IMR-90 (cell line): ENCODE measurements around the gene INAFM1. TPM values are rescaled to one million over a fixed set of nuclear protein-coding genes. Genes with fewer than 3 reads are reported as not detected.

Source experiments
- ATAC-seq: fragments of 200-7000 bp; cut with Tn5 transposase; 2 replicates; pipeline ENCODE4 v1.9.1; 2020; ENCODE audit warnings: low read depth, mild to moderate bottlenecking, moderate library complexity
- BruUV-seq: library from RNA; stranded (reverse); fragments of 400-500 nt; replicated peaks from 2 replicates; lab custom pipeline; 2021; lab: Mats Ljungman, UMichigan
- CTCF ChIA-PET: fragments of 300-600 bp; formaldehyde crosslinking; extraction: SDS; loops from one replicate; lab custom pipeline; 2021; ENCODE audit warnings: antibody characterized with exemption; lab: Yijun Ruan, JAX
- POLR2A ChIA-PET: fragments of 300-600 bp; sonication (Branson Sonifier 250); formaldehyde crosslinking; loops from one replicate; lab custom pipeline; 2022; ENCODE audit warnings: antibody characterized with exemption; ENCODE audit not compliant: unreplicated experiment; lab: Charles Lee
- DNase-seq: peaks from one replicate; pipeline ENCODE4 v3.0.0; 2013
- H2AFZ ChIP-seq: replicated peaks from 2 replicates; pipeline ENCODE3; 2013; ENCODE audit warnings: low read length, mild to moderate bottlenecking; ENCODE audit not compliant: poor library complexity
- H2AK5ac ChIP-seq: 2 replicates; pipeline ENCODE4 v1.6.1; 2013; ENCODE audit warnings: low read depth, low read length, inconsistent platforms
- H2AK9ac ChIP-seq: replicated peaks from 2 replicates; pipeline ENCODE3; 2013; ENCODE audit warnings: mild to moderate bottlenecking, low read depth, low read length, moderate library complexity; ENCODE audit not compliant: poor library complexity
- H2BK120ac ChIP-seq: 2 replicates; pipeline ENCODE4 v1.6.1; 2013; ENCODE audit warnings: low read depth, low read length, inconsistent platforms
- H2BK15ac ChIP-seq: 3 replicates; pipeline ENCODE4 v1.6.1; 2013; ENCODE audit warnings: low read depth, low read length, inconsistent platforms
- H2BK20ac ChIP-seq: 2 replicates; pipeline ENCODE4 v1.6.1; 2013; ENCODE audit warnings: low read depth, mild to moderate bottlenecking, inconsistent platforms, low read length, moderate library complexity
- H2BK5ac ChIP-seq: 2 replicates; pipeline ENCODE4 v1.6.1; 2013; ENCODE audit warnings: mild to moderate bottlenecking, low read depth, low read length, inconsistent platforms; ENCODE audit not compliant: poor library complexity, severe bottlenecking
- H3K14ac ChIP-seq: replicated peaks from 2 replicates; pipeline ENCODE4 v1.6.1; 2013; ENCODE audit warnings: low read depth, low read length, inconsistent platforms
- H3K18ac ChIP-seq: 2 replicates; pipeline ENCODE4 v1.6.1; 2013; ENCODE audit warnings: low read depth, low read length, control low read depth
- H3K23ac ChIP-seq: 2 replicates; pipeline ENCODE4 v1.6.1; 2013; ENCODE audit warnings: low read depth, low read length, inconsistent platforms
- H3K27ac ChIP-seq: 2 replicates; pipeline ENCODE4 v1.5.1; 2013; ENCODE audit warnings: mild to moderate bottlenecking, control low read depth, low read length; ENCODE audit not compliant: insufficient read depth
- H3K27me3 ChIP-seq: 2 replicates; pipeline ENCODE4 v1.6.1; 2013; ENCODE audit warnings: low read length; ENCODE audit not compliant: control insufficient read depth, insufficient read depth
- H3K36me3 ChIP-seq: 2 replicates; pipeline ENCODE4 v1.6.1; 2013; ENCODE audit warnings: low read length, mixed read lengths; ENCODE audit not compliant: control insufficient read depth, insufficient read depth
- H3K4ac ChIP-seq: 2 replicates; pipeline ENCODE4 v1.6.1; 2013; ENCODE audit warnings: low read depth, low read length, inconsistent platforms
- H3K4me1 ChIP-seq: 2 replicates; pipeline ENCODE4 v1.6.1; 2013; ENCODE audit warnings: low read length, mixed read lengths; ENCODE audit not compliant: control insufficient read depth, insufficient read depth
- H3K4me2 ChIP-seq: 2 replicates; pipeline ENCODE4 v1.6.1; 2013; ENCODE audit warnings: low read depth, mild to moderate bottlenecking, control low read depth, low read length, moderate library complexity
- H3K4me3 ChIP-seq: 2 replicates; pipeline ENCODE4 v1.5.1; 2013; ENCODE audit warnings: low read depth, mild to moderate bottlenecking, control low read depth, low read length, moderate library complexity; ENCODE audit not compliant: insufficient read depth
- H3K56ac ChIP-seq: 2 replicates; pipeline ENCODE4 v1.6.1; 2013; ENCODE audit warnings: low read length, inconsistent platforms; ENCODE audit not compliant: insufficient read depth; ENCODE audit errors: extremely low read depth
- H3K79me1 ChIP-seq, 2 experiments: 2 replicates each; pipeline ENCODE4 v1.6.1; 2013; ENCODE audit warnings: low read length in 2 of 2, inconsistent platforms in 1 of 2, low read depth in 1 of 2
- H3K9ac ChIP-seq: 2 replicates; pipeline ENCODE4 v1.6.1; 2013; ENCODE audit warnings: low read depth, low read length, control low read depth
- H3K9me1 ChIP-seq: 2 replicates; pipeline ENCODE4 v1.6.1; 2013; ENCODE audit warnings: low read length, inconsistent platforms; ENCODE audit not compliant: insufficient read depth
- H3K9me3 ChIP-seq: 2 replicates; pipeline ENCODE4 v1.6.1; 2013; ENCODE audit warnings: low read length; ENCODE audit not compliant: control insufficient read depth, insufficient read depth
- H4K20me1 ChIP-seq: 2 replicates; pipeline ENCODE4 v1.6.1; 2013; ENCODE audit warnings: low read length, inconsistent platforms; ENCODE audit not compliant: insufficient read depth
- H4K5ac ChIP-seq: 2 replicates; pipeline ENCODE4 v1.6.1; 2013; ENCODE audit warnings: mild to moderate bottlenecking, low read depth, low read length, control low read depth
- H4K8ac ChIP-seq, 2 experiments: 2 replicates each; pipeline ENCODE4 v1.6.1; 2013; ENCODE audit warnings: low read depth in 2 of 2, low read length in 2 of 2, control low read depth in 1 of 2, inconsistent platforms in 1 of 2
- H4K91ac ChIP-seq: 2 replicates; pipeline ENCODE4 v1.6.1; 2013; ENCODE audit warnings: low read depth, low read length, inconsistent platforms; ENCODE audit not compliant: insufficient read depth
- CHD1 ChIP-seq: IDR thresholded peaks from 2 replicates; pipeline ENCODE4 v1.6.1; 2012; ENCODE audit warnings: low read depth, low read length, improper control_type of control experiment
- CTCF ChIP-seq: conservative IDR thresholded peaks from 2 replicates; pipeline ENCODE4 v1.5.1; 2012; ENCODE audit warnings: mild to moderate bottlenecking, low read depth, low read length, improper control_type of control experiment
- ELK1 ChIP-seq: fragments of 150-350 bp; IDR thresholded peaks from 2 replicates; pipeline ENCODE4 v1.6.1; 2016; ENCODE audit warnings: low read depth, mild to moderate bottlenecking, low read length, moderate library complexity, borderline replicate concordance
- FOS ChIP-seq: fragments of 150-350 bp; IDR thresholded peaks from 2 replicates; pipeline ENCODE4 v1.6.1; 2016; ENCODE audit warnings: low read depth, low read length
- MAFK ChIP-seq: IDR thresholded peaks from 2 replicates; pipeline ENCODE4 v1.6.1; 2012; ENCODE audit warnings: low read depth, low read length, improper control_type of control experiment
- MAZ ChIP-seq: IDR thresholded peaks from 2 replicates; pipeline ENCODE4 v1.6.1; 2012; ENCODE audit warnings: low read depth, mild to moderate bottlenecking, low read length, improper control_type of control experiment, moderate library complexity, borderline replicate concordance
- NFE2L2 ChIP-seq: fragments of 150-350 bp; IDR thresholded peaks from 2 replicates; pipeline ENCODE4 v1.6.1; 2016; ENCODE audit warnings: low read depth, mild to moderate bottlenecking, low read length
- RAD21 ChIP-seq: IDR thresholded peaks from 2 replicates; pipeline ENCODE4 v1.6.1; 2012; ENCODE audit warnings: low read length, improper control_type of control experiment
- RCOR1 ChIP-seq: IDR thresholded peaks from 2 replicates; pipeline ENCODE4 v1.6.1; 2012; ENCODE audit warnings: mild to moderate bottlenecking, low read length, improper control_type of control experiment; ENCODE audit not compliant: insufficient replicate concordance
- RFX5 ChIP-seq: IDR thresholded peaks from 2 replicates; pipeline ENCODE4 v1.8.0; 2012; ENCODE audit warnings: low read depth, mild to moderate bottlenecking, low read length, moderate library complexity
- USF2 ChIP-seq: fragments of 150-350 bp; IDR thresholded peaks from 2 replicates; pipeline ENCODE4 v1.6.1; 2017; ENCODE audit warnings: mild to moderate bottlenecking, antibody characterized with exemption, low read length, low read depth
- WGBS, 2 experiments: methylation state at CpG; one replicate each; pipeline versions ENCODE4 v1.1.5 to v1.1.7; 2013; ENCODE audit warnings: missing lambda C conversion rate in 2 of 2; ENCODE audit not compliant: insufficient read length in 1 of 2; ENCODE audit errors: extremely low coverage in 2 of 2; 5-methylcytosine and 5-hydroxymethylcytosine counted together
- dilution Hi-C: fragments of 300-500 bp; cut with HindIII; formaldehyde crosslinking; loops from one replicate; pipeline ENCODE4 v1.14.3; 2018; ENCODE audit warnings: low sequenced_read_pairs; ENCODE audit not compliant: unreplicated experiment
- in situ Hi-C: fragments of 300-500 bp; cut with MboI; formaldehyde crosslinking; loops from 3 replicates; pipeline ENCODE4 v1.14.3; 2019; ENCODE audit warnings: low sequenced_read_pairs, inconsistent platforms, mixed read lengths
- intact Hi-C: fragments of 100-400 bp; cut with micrococcal nuclease; formaldehyde crosslinking; loops from 2 replicates; pipeline ENCODE4 v1.10.0; 2022
- polyA plus RNA-seq, 3 experiments: library from polyadenylated mRNA; depleted of rRNA; stranded (reverse); fragments of >200 nt; gene quantifications; 2 replicates each; pipeline ENCODE4 v1.2.3, GENCODE V29; 2012; ENCODE audit warnings: low replicate concordance in 1 of 3
- total RNA-seq: library from RNA; depleted of rRNA; stranded (reverse); fragments of >200 nt; gene quantifications from 2 replicates; pipeline ENCODE4 v1.2.3, GENCODE V29; 2012

INAFM1 gene
- total and polyA plus RNA-seq, 2 of the 4 experiments (the other 2 are of a cell fraction) = 0.36 to 7.8 TPM

- no peak for TF ChIP-seq RAD21
These were observed 8.8 kb downstream of the INAFM1 start (continued) for GRCh38 chr19:47283405-47284059.

GRCh38 chr19:47284324-47284899 is 9.7 kb downstream of the INAFM1 start:
- Histone ChIP-seq H3K4me3 (no peak overlapping the region), H3K4me2 (no peak overlapping the region), H3K56ac (no peak overlapping the region), H2BK5ac (no peak overlapping the region), H3K27me3 (no peaks in the 10 kb centered on the region), H3K9me1 (peaks cover 3% of the 10 kb centered on the region; the same call in 1 of the 2 replicates), H2BK20ac (no peak overlapping the region), H3K14ac (no peak overlapping the region), H2BK120ac (no peak overlapping the region), H4K8ac (no peak overlapping the region), H2AK5ac (no peak overlapping the region), H3K23ac (no peak overlapping the region), H3K4ac (no peak overlapping the region), H4K91ac (no peak overlapping the region), H3K9ac (no peak overlapping the region), H3K18ac (no peak overlapping the region), H2BK15ac (no peak overlapping the region), H3K9me3 (no peaks in the 10 kb centered on the region), H3K36me3 (no peaks in the 10 kb centered on the region), H4K20me1 (peaks cover 4% of the 10 kb centered on the region), H2AK9ac (no peak overlapping the region), H2AFZ (peak overlapping the region; percentile 75), H3K27ac (no peak overlapping the region), H4K5ac (no peak overlapping the region), H3K79me1 (peaks cover 0 to 8% of the 10 kb centered on the region in 2 experiments; a peak in 1 of 4 replicates), H3K4me1 (no peaks in the 10 kb centered on the region)
- no CpG with 5 or more reads among the region's 9 CpGs for WGBS, 2 experiments
- dilution Hi-C loops = no loop called here
- intact Hi-C loops = loop anchor here (1.0 kb wide), 2 partner anchors 107 to 143 kb away; no protein-coding TSS in a partner anchor
- POLR2A ChIA-PET = no interaction called here
- peak; percentile 68 for DNase-seq
- BruUV-seq = no TSS peak
- CTCF ChIA-PET = interaction anchor here (0.7 to 1.2 kb wide), 2 partner anchors 9 to 72 kb away, joined by 3 read pairs; no protein-coding TSS in a partner anchor
- in situ Hi-C loops = loop anchor here (25.0 kb wide), 1 partner anchor 428 kb away; the partner anchor contains the start of gene EHD2
- ATAC-seq = peak; percentile 67
- TF ChIP-seq FOS (no peak), MAFK (no peak), NFE2L2 (no peak), CHD1 (no peak), RFX5 (no peak), RCOR1 (no peak), ELK1 (no peak), CTCF (peak; percentile 82), USF2 (no peak), MAZ (no peak)
